Ishikawa (cell line): ENCODE data around the gene TMEM42.

Experiments used
- CEBPB ChIP-seq: IDR thresholded peaks from 2 replicates; pipeline ENCODE4 v1.6.1; 2012
- CREB1 ChIP-seq: IDR thresholded peaks from 2 replicates; pipeline ENCODE4 v1.6.1; 2012; ENCODE audit warnings: low read depth
- EGR1 ChIP-seq: IDR thresholded peaks from 2 replicates; pipeline ENCODE4 v1.6.1; 2012
- EP300 ChIP-seq: IDR thresholded peaks from 2 replicates; pipeline ENCODE4 v1.6.1; 2012; ENCODE audit warnings: borderline replicate concordance
- FOXM1 ChIP-seq: IDR thresholded peaks from 2 replicates; pipeline ENCODE4 v1.6.1; 2012; ENCODE audit warnings: low read depth, borderline replicate concordance
- NFIC ChIP-seq: IDR thresholded peaks from 2 replicates; pipeline ENCODE4 v1.6.1; 2012
- RAD21 ChIP-seq: IDR thresholded peaks from 2 replicates; pipeline ENCODE4 v1.6.1; 2012; ENCODE audit warnings: low read depth
- TAF1 ChIP-seq: IDR thresholded peaks from 2 replicates; pipeline ENCODE4 v1.6.1; 2012; ENCODE audit warnings: low read depth, mild to moderate bottlenecking
- TCF12 ChIP-seq: IDR thresholded peaks from 2 replicates; pipeline ENCODE4 v1.6.1; 2012; ENCODE audit warnings: low read depth
- TEAD4 ChIP-seq: IDR thresholded peaks from 2 replicates; pipeline ENCODE4 v1.6.1; 2012
- YY1 ChIP-seq: IDR thresholded peaks from 2 replicates; pipeline ENCODE4 v1.6.1; 2012; ENCODE audit warnings: low read depth
- ZBTB7A ChIP-seq: IDR thresholded peaks from 2 replicates; pipeline ENCODE4 v1.6.1; 2012; ENCODE audit warnings: low read depth
- TF ChIP-seq, protein P1 (sequence below): IDR thresholded peaks from 2 replicates; pipeline ENCODE4 v1.6.1; 2012; ENCODE audit warnings: low read depth, mild to moderate bottlenecking
- TF ChIP-seq, protein P2 (sequence below): IDR thresholded peaks from 2 replicates; pipeline ENCODE4 v1.6.1; 2012
- TF ChIP-seq, protein P3 (sequence below): IDR thresholded peaks from 2 replicates; pipeline ENCODE4 v1.6.1; 2012

Gene TMEM42

DNA sequence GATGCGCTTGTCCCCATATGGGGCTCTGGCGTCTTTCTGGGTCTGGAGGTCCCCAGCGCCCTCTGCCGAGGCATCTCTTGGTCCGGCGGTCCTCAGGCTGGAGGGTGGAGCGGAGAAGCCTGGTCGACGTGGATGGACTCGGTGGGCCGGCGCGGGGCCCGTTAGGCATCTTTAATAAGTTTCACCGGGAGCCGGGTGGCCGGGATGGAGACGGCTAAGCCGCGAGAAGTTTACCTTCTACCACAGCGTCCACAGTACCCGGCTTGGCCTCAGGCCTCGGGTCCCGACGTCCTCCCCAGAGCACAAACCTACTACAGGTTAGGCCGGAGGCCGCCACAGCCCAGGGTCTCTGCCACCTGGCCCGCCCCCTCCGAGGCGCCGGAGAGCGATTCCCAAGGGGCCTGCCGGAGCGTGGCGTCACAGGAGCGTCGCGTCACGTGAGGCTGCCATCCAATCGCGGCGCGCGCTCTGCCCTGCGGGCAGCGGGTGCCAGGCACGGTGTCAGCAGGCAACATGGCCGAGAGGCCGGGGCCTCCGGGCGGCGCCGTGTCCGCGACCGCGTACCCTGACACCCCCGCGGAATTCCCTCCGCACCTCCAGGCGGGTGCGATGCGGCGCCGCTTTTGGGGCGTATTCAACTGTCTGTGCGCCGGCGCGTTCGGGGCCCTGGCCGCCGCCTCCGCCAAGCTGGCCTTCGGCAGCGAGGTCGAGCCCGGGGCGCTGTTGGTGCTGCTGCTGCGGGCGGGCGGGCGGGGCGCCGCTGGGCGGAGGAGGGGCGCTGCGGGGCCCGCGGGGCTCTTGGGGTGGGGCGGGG lies at the start of gene TMEM42:
TSS of gene TMEM42 (plus strand) at position 501 of the 814 bp plus-strand sequence. CDS start at position 514, 13 bp downstream.
- no peak for TF ChIP-seq NFIC
- TF ChIP-seq CEBPB = no peak
- TF ChIP-seq, protein P1, sequence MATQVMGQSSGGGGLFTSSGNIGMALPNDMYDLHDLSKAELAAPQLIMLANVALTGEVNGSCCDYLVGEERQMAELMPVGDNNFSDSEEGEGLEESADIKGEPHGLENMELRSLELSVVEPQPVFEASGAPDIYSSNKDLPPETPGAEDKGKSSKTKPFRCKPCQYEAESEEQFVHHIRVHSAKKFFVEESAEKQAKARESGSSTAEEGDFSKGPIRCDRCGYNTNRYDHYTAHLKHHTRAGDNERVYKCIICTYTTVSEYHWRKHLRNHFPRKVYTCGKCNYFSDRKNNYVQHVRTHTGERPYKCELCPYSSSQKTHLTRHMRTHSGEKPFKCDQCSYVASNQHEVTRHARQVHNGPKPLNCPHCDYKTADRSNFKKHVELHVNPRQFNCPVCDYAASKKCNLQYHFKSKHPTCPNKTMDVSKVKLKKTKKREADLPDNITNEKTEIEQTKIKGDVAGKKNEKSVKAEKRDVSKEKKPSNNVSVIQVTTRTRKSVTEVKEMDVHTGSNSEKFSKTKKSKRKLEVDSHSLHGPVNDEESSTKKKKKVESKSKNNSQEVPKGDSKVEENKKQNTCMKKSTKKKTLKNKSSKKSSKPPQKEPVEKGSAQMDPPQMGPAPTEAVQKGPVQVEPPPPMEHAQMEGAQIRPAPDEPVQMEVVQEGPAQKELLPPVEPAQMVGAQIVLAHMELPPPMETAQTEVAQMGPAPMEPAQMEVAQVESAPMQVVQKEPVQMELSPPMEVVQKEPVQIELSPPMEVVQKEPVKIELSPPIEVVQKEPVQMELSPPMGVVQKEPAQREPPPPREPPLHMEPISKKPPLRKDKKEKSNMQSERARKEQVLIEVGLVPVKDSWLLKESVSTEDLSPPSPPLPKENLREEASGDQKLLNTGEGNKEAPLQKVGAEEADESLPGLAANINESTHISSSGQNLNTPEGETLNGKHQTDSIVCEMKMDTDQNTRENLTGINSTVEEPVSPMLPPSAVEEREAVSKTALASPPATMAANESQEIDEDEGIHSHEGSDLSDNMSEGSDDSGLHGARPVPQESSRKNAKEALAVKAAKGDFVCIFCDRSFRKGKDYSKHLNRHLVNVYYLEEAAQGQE = no peak
- peak; percentile 33; the same call in 1 of the 2 replicates for TF ChIP-seq EGR1
- peak; percentile 93 for TF ChIP-seq YY1
- TF ChIP-seq CREB1 = peak; percentile 82
- TF ChIP-seq, protein P2, sequence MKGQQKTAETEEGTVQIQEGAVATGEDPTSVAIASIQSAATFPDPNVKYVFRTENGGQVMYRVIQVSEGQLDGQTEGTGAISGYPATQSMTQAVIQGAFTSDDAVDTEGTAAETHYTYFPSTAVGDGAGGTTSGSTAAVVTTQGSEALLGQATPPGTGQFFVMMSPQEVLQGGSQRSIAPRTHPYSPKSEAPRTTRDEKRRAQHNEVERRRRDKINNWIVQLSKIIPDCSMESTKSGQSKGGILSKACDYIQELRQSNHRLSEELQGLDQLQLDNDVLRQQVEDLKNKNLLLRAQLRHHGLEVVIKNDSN = peak; percentile 100
- TF ChIP-seq EP300 = no peak
- TF ChIP-seq RAD21 = no peak
- TF ChIP-seq FOXM1 = no peak
- TF ChIP-seq, protein P3, sequence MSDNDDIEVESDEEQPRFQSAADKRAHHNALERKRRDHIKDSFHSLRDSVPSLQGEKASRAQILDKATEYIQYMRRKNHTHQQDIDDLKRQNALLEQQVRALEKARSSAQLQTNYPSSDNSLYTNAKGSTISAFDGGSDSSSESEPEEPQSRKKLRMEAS = peak; percentile 75
- TF ChIP-seq TEAD4 = no peak
- TF ChIP-seq TCF12 = peak; percentile 52; the same call in 1 of the 2 replicates
- peak; percentile 88 for TF ChIP-seq ZBTB7A
- peak; percentile 87 for TF ChIP-seq TAF1

DNA sequence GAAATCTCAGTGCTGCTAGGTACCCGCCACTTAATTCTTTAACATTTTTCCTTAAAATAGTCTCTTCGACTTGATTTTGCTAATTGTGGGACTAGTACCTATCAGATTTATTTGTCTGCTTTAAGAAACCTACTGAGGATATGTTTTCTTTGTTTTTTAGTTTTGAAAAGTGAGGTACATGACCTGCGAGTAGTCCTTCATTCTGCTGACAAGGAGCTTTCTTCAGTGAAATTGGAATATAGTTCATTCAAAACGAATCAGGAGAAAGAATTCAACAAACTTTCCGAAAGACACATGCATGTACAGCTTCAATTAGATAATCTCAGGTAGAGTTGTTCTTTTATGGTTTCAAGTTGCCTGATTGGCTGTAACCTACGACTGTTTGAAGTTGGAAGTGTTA lies 47.0 kb upstream of the TMEM42 start:
- TF ChIP-seq TCF12 (no peak), ZBTB7A (no peak), TAF1 (no peak), YY1 (no peak), EP300 (no peak), RAD21 (no peak), NFIC (no peak), CEBPB (no peak), FOXM1 (no peak), EGR1 (no peak)
- TF ChIP-seq, protein P3 = no peak
- TF ChIP-seq, protein P1 = no peak
- TF ChIP-seq, protein P2 = no peak

DNA sequence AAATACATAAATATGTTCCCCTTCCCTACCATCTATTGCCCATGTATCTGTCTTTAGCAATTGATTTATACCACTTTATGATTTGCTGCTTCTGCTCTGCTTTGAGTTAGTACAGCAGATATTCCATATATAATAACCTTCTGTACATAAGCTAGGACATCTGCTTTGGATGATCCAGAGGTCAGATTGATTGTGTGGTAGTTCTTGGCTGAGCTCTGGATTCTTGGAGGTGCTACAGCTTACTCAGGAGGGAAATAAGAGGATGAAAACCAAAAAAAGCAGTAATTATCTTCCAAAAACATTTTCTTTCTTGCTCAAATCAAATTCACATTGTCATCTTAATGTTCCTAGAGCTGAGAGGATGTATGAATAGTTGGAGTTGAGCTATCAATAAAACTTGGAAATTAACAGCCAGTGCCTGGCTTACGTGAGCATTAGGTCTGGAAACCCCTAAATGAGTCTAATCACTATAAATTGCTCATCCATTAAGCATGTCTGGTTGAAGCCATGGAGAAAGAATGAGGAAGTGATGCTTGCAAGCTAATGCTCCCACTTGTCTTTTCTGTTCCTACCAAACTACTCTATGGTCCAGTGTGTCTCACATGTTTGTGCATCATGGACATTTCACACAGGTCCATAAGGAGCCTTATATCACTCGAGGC lies 36.3 kb upstream of the TMEM42 start:
- TF ChIP-seq CREB1 (no peak), RAD21 (no peak), EP300 (no peak), FOXM1 (no peak), TEAD4 (no peak), NFIC (no peak)
- TF ChIP-seq, protein P2 = no peak
- TF ChIP-seq, protein P3 = no peak

DNA sequence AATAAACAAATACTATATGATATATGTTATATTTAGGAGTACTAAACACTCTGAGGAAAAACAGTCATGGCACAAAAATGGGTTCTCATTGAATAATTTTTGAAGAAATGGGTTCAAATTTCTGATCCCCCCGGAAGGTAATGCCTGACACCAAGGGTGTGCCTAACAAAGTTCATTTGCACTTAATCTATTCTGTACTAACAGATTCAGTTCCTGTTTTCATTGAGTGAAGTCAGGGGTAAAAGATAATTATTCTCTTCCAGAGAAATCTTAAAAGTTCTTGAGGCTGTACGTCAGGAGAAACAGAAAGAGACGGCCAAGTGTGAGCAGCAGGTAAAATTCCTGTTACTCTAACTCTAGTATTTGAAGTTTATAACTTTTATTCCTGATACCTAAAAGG lies 34.5 kb upstream of the TMEM42 start:
- TF ChIP-seq RAD21 = no peak
- TF ChIP-seq, protein P3 = no peak
- TF ChIP-seq YY1 = no peak
- no peak for TF ChIP-seq EGR1
- TF ChIP-seq TCF12 = no peak
- no peak for TF ChIP-seq NFIC
- TF ChIP-seq, protein P1 = no peak
- TF ChIP-seq CREB1 = no peak
- no peak for TF ChIP-seq EP300
- no peak for TF ChIP-seq TEAD4
- no peak for TF ChIP-seq FOXM1
- no peak for TF ChIP-seq ZBTB7A
- no peak for TF ChIP-seq TAF1
- no peak for TF ChIP-seq CEBPB
- TF ChIP-seq, protein P2 = no peak
